GM18499 (cell line): Measurements from ENCODE around the gene ICAM4.

Source experiments
- ATAC-seq: cut with Tn5 transposase; IDR thresholded peaks from one replicate; pipeline ENCODE4 v1.9.1; 2021; ENCODE audit warnings: moderate number of reproducible peaks; ENCODE audit not compliant: insufficient read depth, unreplicated experiment

Gene ICAM4

GRCh38 chr19:10289836-10290356 is 3.1 kb downstream of the ICAM4 start, which contains the start of gene ICAM5:
TSS of gene ICAM5 (plus strand) at chr19:10289952. CDS start at chr19:10290044, 92 bp downstream.
- no peak for ATAC-seq

GRCh38 chr19:10290357-10290875 is 3.7 kb downstream of the ICAM4 start:
- no peak for ATAC-seq

GRCh38 chr19:10290876-10291553 is 4.3 kb downstream of the ICAM4 start:
- ATAC-seq: no peak

- ATAC-seq: no peak
These were observed 4.9 kb downstream of the ICAM4 start for GRCh38 chr19:10291554-10292205.

GRCh38 chr19:10292206-10292788 is 5.5 kb downstream of the ICAM4 start:
- no peak for ATAC-seq

GRCh38 chr19:10292789-10293636 is 6.3 kb downstream of the ICAM4 start:
- ATAC-seq: no peak

GRCh38 chr19:10293637-10294367 is 7.0 kb downstream of the ICAM4 start:
- ATAC-seq: no peak

GRCh38 chr19:10294368-10294697 is 7.6 kb downstream of the ICAM4 start:
- ATAC-seq: no peak

GRCh38 chr19:10295305-10295846 is 8.6 kb downstream of the ICAM4 start:
- ATAC-seq: no peak

- ATAC-seq: no peak
These were observed 9.3 kb downstream of the ICAM4 start for GRCh38 chr19:10295847-10296591.

- no peak for ATAC-seq
These were observed 13.0 kb downstream of the ICAM4 start for GRCh38 chr19:10299545-10300458.

- ATAC-seq: no peak
These were observed 18.5 kb downstream of the ICAM4 start for GRCh38 chr19:10305139-10305806.

- ATAC-seq: no peak
These were observed 19.6 kb downstream of the ICAM4 start for GRCh38 chr19:10306327-10306726.

GRCh38 chr19:10309423-10309822 is 22.7 kb downstream of the ICAM4 start, which contains the start of gene ZGLP1:
TSS of gene ZGLP1 (minus strand) at chr19:10309815.
- ATAC-seq: no peak

- ATAC-seq: no peak
These were observed 28.8 kb downstream of the ICAM4 start, which contains the start of gene FDX2 for GRCh38 chr19:10315335-10316214. TSS of gene FDX2 (minus strand) at chr19:10316015. CDS start at chr19:10315996, 19 bp downstream.
